HCT116 (cell line): ENCODE results near the gene SLAMF8. TPM values are rescaled to one million over a fixed set of nuclear protein-coding genes. Genes with fewer than 3 reads are reported as not detected.

Source experiments
- ATAC-seq: fragments of 200-7000 bp; cut with Tn5 transposase; 2 replicates; pipeline ENCODE4 v1.9.1; 2020; ENCODE audit warnings: mild to moderate bottlenecking, moderate library complexity
- BruUV-seq: library from RNA; stranded (reverse); fragments of 400-500 nt; replicated peaks from 2 replicates; lab custom pipeline; 2021; lab: Mats Ljungman, UMichigan
- CTCF ChIA-PET: fragments of 300-600 bp; sonication (Branson Sonifier 250); formaldehyde crosslinking; loops from one replicate; lab custom pipeline; 2021; ENCODE audit warnings: antibody characterized with exemption; lab: Charles Lee
- POLR2A ChIA-PET: fragments of 300-600, 350-600 bp; sonication (Branson Sonifier 250); formaldehyde crosslinking; loops from one replicate; lab custom pipeline; 2021; ENCODE audit warnings: antibody characterized with exemption; lab: Charles Lee
- RAD21 ChIA-PET, 2 experiments: fragments of 300-600 bp; sonication (Branson Sonifier 250); formaldehyde crosslinking; loops; one replicate each; lab custom pipeline; 2023; ENCODE audit warnings: low total read pairs in 2 of 2; ENCODE audit not compliant: uncharacterized antibody in 2 of 2, unreplicated experiment in 2 of 2, low non-redundant PET in 1 of 2; lab: Charles Lee
- DNase-seq: peaks from one replicate; pipeline ENCODE4 v3.0.0-alpha.2; 2010; ENCODE audit warnings: low read depth, low spot score
- H2AFZ ChIP-seq: fragments of 200-600 bp; shearing (Covaris generic), sonication (generic); 2 replicates; pipeline ENCODE4 v1.6.1; 2017; ENCODE audit warnings: low read depth, mixed run types, mixed read lengths, antibody characterized with exemption, low read length; ENCODE audit not compliant: poor library complexity, severe bottlenecking
- H3K27ac ChIP-seq: 2 replicates; pipeline ENCODE4 v1.5.1; 2012; ENCODE audit warnings: low read depth, low read length
- H3K27me3 ChIP-seq: fragments of 200-600 bp; sonication (generic); 2 replicates; pipeline ENCODE4 v1.6.1; 2016; ENCODE audit warnings: mixed run types, low read length, mixed read lengths; ENCODE audit not compliant: insufficient read depth
- H3K36me3 ChIP-seq, 2 experiments: fragments of 200-500 bp in 1 of 2; fragments of 200-600 bp in 1 of 2; sonication (Bioruptor generic) in 1 of 2; sonication (generic) in 1 of 2; 2 replicates each; pipeline versions ENCODE4 v1.5.1 to v1.6.1; 2014 to 2016; ENCODE audit warnings: low read length in 2 of 2, inconsistent platforms in 1 of 2, mixed read lengths in 1 of 2, mixed run types in 1 of 2; ENCODE audit not compliant: insufficient read depth in 2 of 2, control insufficient read depth in 1 of 2
- H3K4me1 ChIP-seq, 2 experiments: fragments of 200-600 bp in 1 of 2; sonication (generic) in 1 of 2; 2 replicates each; pipeline versions ENCODE4 v1.5.1 to v1.6.1; 2012 to 2017; ENCODE audit warnings: low read length in 2 of 2, inconsistent platforms in 1 of 2, mild to moderate bottlenecking in 1 of 2, mixed read lengths in 1 of 2, mixed run types in 1 of 2, moderate library complexity in 1 of 2; ENCODE audit not compliant: insufficient read depth in 2 of 2, control insufficient read depth in 1 of 2
- H3K4me2 ChIP-seq: fragments of 200-600 bp; sonication (generic); 2 replicates; pipeline ENCODE4 v1.6.1; 2017; ENCODE audit warnings: mixed run types, low read length, mixed read lengths
- H3K4me3 ChIP-seq, 2 experiments: fragments of 200-600 bp in 1 of 2; sonication (generic) in 1 of 2; replicated peaks in 1 of 2; 2 replicates each; pipeline ENCODE4 v1.5.1; 2011 to 2016; ENCODE audit warnings: low read length in 2 of 2, control low read depth in 1 of 2, low read depth in 1 of 2, mild to moderate bottlenecking in 1 of 2, mixed read lengths in 1 of 2, mixed run types in 1 of 2
- H3K79me2 ChIP-seq: fragments of 200-600 bp; sonication (generic); 2 replicates; pipeline ENCODE4 v1.6.1; 2017; ENCODE audit warnings: mild to moderate bottlenecking, mixed run types, low read length, moderate library complexity, mixed read lengths; ENCODE audit not compliant: insufficient read depth
- H3K9ac ChIP-seq: fragments of 200-600 bp; sonication (generic); 2 replicates; pipeline ENCODE4 v1.6.1; 2016; ENCODE audit warnings: low read length, mixed read lengths
- H3K9me2 ChIP-seq: fragments of 200-600 bp; sonication (generic), shearing (Covaris generic); 2 replicates; pipeline ENCODE4 v1.6.1; 2017; ENCODE audit warnings: mixed run types, mild to moderate bottlenecking, moderate library complexity; ENCODE audit not compliant: insufficient read depth
- H3K9me3 ChIP-seq, 2 experiments: fragments of 200-500 bp in 1 of 2; fragments of 200-600 bp in 1 of 2; sonication (Bioruptor generic) in 1 of 2; sonication (generic) in 1 of 2; 2 replicates each; pipeline ENCODE4 v1.6.1; 2014 to 2017; ENCODE audit warnings: low read length in 2 of 2, mixed read lengths in 2 of 2, inconsistent platforms in 1 of 2, low read depth in 1 of 2, mild to moderate bottlenecking in 1 of 2, mixed run types in 1 of 2, moderate library complexity in 1 of 2; ENCODE audit not compliant: control insufficient read depth in 1 of 2, insufficient read depth in 1 of 2
- H4K20me1 ChIP-seq: fragments of 200-600 bp; sonication (generic), shearing (Covaris generic); 2 replicates; pipeline ENCODE4 v1.6.1; 2017; ENCODE audit warnings: mixed run types, mild to moderate bottlenecking, moderate library complexity; ENCODE audit not compliant: insufficient read depth
- CEBPB ChIP-seq: IDR thresholded peaks from 2 replicates; pipeline ENCODE4 v1.6.1; 2012; ENCODE audit warnings: low read depth
- FOSL1 ChIP-seq: IDR thresholded peaks from 2 replicates; pipeline ENCODE4 v1.6.1; 2012; ENCODE audit warnings: low read depth
- POLR2A ChIP-seq: IDR thresholded peaks from 2 replicates; pipeline ENCODE4 v1.7.0; 2011; ENCODE audit warnings: borderline replicate concordance; ENCODE audit not compliant: insufficient read depth, insufficient read length; ENCODE audit errors: extremely low read depth
- POLR2AphosphoS5 ChIP-seq: IDR thresholded peaks from 2 replicates; pipeline ENCODE4 v1.6.1; 2011; ENCODE audit warnings: mild to moderate bottlenecking, low read depth, low read length, moderate library complexity
- SIN3A ChIP-seq: IDR thresholded peaks from 2 replicates; pipeline ENCODE4 v1.6.1; 2012; ENCODE audit warnings: low read depth
- ZFX ChIP-seq: fragments of 450-650 bp; IDR thresholded peaks from 2 replicates; pipeline ENCODE4 v1.6.1; 2017
- intact Hi-C: fragments of 100-400 bp; cut with micrococcal nuclease; formaldehyde crosslinking; loops from 2 replicates; pipeline ENCODE4 v1.10.0; 2022
- total RNA-seq: library from RNA; stranded (reverse); gene quantifications from one replicate; pipeline ENCODE4 v1.2.1, GENCODE V29; 2021; ENCODE audit not compliant: unreplicated experiment
- TF ChIP-seq, protein P1 (sequence below): IDR thresholded peaks from 2 replicates; pipeline ENCODE4 v1.6.1; 2012; ENCODE audit warnings: low read depth

Gene SLAMF8
- total RNA-seq, 1 experiment from 2014 or later = not detected

DNA sequence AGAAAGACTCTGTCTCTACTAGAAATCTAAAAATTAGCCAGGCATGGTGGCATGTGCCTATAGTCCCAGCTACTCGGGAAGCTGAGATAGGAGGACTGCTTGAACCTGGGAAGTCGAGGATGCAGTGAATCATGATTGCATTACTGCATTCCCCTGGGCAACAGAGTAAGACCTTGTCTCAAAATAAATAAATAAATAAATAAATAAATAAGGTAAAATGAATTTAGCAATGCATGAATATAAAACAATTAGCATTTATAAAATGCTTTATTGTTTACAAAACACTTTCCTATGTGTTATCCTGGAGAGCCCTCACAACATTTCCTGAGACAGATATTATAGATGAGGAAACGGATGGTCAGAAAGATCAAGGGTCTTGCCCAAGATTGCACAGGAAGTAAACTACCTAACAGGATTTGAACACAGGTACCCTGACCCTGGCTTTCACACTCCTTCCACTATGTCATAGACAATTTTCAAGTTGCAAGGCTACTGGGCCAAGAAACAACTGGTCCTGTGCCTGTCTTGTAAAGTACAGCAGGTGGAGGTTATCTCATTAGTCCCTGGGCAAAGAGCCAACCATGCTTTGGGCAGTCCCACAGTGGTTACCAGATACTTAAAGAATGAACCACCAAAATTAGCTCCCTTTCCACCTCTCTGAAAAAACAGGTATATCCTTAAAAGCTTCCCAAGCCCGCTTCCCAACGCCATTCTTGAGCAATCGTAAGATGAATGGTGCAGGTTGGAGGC, 51.2 kb downstream of the SLAMF8 start:
- no peaks in the 10 kb centered on the region for H3K36me3 ChIP-seq
- H3K27ac ChIP-seq = no peak overlapping the region
- ChIA-PET CTCF (interaction anchor here (1.6 kb wide), 1 partner anchor 15 kb away, joined by 3 read pairs; no protein-coding TSS in a partner anchor), RAD21 (no interaction called here), POLR2A (no interaction called here)
- DNase-seq (no peak), ATAC-seq (no peak)
- TF ChIP-seq CEBPB = no peak
- TF ChIP-seq ZFX = no peak
- no peak for TF ChIP-seq POLR2AphosphoS5
- no peak for TF ChIP-seq POLR2A
- TF ChIP-seq, protein P1, sequence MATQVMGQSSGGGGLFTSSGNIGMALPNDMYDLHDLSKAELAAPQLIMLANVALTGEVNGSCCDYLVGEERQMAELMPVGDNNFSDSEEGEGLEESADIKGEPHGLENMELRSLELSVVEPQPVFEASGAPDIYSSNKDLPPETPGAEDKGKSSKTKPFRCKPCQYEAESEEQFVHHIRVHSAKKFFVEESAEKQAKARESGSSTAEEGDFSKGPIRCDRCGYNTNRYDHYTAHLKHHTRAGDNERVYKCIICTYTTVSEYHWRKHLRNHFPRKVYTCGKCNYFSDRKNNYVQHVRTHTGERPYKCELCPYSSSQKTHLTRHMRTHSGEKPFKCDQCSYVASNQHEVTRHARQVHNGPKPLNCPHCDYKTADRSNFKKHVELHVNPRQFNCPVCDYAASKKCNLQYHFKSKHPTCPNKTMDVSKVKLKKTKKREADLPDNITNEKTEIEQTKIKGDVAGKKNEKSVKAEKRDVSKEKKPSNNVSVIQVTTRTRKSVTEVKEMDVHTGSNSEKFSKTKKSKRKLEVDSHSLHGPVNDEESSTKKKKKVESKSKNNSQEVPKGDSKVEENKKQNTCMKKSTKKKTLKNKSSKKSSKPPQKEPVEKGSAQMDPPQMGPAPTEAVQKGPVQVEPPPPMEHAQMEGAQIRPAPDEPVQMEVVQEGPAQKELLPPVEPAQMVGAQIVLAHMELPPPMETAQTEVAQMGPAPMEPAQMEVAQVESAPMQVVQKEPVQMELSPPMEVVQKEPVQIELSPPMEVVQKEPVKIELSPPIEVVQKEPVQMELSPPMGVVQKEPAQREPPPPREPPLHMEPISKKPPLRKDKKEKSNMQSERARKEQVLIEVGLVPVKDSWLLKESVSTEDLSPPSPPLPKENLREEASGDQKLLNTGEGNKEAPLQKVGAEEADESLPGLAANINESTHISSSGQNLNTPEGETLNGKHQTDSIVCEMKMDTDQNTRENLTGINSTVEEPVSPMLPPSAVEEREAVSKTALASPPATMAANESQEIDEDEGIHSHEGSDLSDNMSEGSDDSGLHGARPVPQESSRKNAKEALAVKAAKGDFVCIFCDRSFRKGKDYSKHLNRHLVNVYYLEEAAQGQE = no peak
- TF ChIP-seq FOSL1 = no peak
- no peak for TF ChIP-seq SIN3A
- no peaks in the 10 kb centered on the region for H4K20me1 ChIP-seq
- H3K4me2 ChIP-seq = no peak overlapping the region
- no peaks in the 10 kb centered on the region for H3K9me3 ChIP-seq
- peaks cover 19 to 34% of the 10 kb centered on the region in 2 experiments for H3K4me1 ChIP-seq
- no TSS peak for BruUV-seq
- intact Hi-C loops = no loop called here
- H3K4me3 ChIP-seq = no peak overlapping the region
- no peaks in the 10 kb centered on the region for H3K27me3 ChIP-seq
- H3K9me2 ChIP-seq = no peaks in the 10 kb centered on the region
- H2AFZ ChIP-seq = no peak overlapping the region
- no peaks in the 10 kb centered on the region for H3K79me2 ChIP-seq
- H3K9ac ChIP-seq = no peak overlapping the region
